HG03280 (cell line): ENCODE measurements around the gene WNT5B.
A peak's percentile ranks its signal among the peaks of the same experiment; 100 is the strongest.
"Not testable (repeated sequence)": the region's sequence is repeated elsewhere in the genome, so short reads cannot be mapped to it uniquely, and the experiment has no call there.

ENCODE experiments used
- ATAC-seq: cut with Tn5 transposase; IDR thresholded peaks from one replicate; pipeline ENCODE4 v1.9.1; 2021; ENCODE audit warnings: mild to moderate bottlenecking, moderate library complexity; ENCODE audit not compliant: unreplicated experiment

WNT5B gene

DNA sequence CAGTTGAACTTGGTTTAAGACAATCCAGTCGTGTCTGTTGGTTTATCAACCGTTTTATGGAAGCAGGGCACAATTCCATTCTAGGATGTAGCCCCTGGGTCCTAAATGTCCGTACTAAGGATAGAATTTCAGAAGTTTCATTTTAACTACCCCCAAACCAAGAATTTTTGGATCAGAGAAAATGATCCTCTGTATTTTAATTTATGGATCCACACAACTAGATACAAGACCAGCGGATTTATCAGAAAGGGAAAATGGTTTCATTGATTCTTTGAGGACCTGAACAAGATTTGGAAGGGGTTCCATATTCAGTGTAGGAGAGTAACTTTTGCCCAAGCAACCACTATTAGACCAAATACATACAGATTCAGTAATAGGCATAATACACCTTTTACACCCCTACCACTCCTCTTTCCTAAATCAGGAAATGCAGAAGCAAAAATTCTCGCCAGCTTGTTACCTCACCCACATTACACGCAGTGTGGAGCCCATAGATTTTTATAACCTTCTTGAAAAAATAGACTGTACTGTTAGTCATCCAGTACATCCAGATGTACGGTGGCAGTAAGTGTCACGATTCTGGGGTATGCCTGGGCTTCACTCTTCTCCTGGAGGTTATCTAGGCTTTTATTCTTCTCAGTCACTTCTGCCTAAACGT, 33.2 kb upstream of the WNT5B start:
- ATAC-seq, result no peak

DNA sequence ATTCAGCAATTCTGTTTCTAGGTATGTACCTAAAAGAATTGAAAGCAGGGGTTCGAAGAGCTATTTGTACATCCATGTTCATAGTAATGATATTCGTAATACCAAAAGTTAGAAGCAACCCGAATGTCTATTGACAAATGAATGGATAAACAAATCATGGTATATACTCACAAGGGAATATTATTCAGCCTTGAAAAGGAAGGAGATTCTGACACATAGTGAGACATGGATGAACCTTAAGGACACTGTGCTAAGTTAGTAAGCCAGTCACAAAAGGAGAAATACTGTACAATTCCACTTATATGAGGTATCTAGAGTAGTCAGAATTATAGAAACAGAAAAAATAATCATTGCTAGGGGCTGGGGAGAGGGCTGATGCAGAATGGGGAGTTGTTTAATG, 30.3 kb upstream of the WNT5B start:
- ATAC-seq, result no peak

DNA sequence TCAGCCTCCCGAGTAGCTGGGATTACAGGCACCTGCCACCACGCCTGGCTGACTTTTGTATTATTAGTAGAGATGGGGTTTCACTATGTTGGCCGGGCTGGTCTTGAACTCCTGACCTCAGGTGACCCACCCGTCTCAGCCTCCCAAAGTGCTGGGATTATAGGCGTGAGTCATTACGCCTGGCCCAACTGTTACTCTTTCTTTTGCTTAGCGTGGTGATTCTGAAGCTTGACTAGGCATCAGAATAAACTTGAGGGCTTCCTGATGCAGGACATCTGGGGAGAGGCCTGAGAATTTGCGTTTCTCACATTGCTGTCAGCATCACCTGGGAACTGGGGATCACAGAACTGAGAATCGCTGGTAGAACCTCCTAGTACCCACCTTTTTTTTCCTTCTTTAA, 26.3 kb upstream of the WNT5B start:
- not testable (repeated sequence) for ATAC-seq

DNA sequence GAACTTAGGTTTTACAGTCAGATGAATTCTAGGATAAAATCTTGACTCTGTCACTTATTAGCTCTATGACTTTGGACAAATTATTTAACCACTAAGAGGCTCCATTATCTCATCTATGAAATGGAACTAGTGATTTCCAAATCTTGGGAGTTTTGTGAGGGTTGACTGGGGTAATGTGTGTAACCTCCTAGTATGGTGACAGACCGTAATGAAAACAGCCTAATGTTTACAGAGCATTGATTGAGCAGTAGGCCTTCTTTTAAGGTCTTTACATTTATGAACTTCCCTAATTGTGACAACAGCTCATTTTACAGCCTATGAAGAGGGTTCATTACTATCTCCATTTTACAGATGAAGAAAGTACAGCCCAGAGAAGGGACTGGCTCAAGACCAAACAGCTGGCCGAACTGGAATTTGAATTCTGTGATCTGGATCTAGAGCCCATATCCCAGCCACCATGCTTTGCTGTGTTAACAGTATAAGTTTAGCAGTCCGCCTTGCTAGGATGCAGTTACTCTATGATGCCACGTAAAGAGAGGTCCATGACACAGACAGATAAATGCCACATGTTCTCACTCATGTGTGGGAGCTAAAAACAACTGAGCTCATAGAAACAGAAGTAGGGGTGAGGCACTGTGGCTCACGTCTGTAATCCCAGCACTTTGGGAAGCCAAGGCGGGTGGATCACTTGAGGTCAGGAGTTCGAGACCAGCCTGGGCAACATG, 25.6 kb upstream of the WNT5B start:
- no peak for ATAC-seq

DNA sequence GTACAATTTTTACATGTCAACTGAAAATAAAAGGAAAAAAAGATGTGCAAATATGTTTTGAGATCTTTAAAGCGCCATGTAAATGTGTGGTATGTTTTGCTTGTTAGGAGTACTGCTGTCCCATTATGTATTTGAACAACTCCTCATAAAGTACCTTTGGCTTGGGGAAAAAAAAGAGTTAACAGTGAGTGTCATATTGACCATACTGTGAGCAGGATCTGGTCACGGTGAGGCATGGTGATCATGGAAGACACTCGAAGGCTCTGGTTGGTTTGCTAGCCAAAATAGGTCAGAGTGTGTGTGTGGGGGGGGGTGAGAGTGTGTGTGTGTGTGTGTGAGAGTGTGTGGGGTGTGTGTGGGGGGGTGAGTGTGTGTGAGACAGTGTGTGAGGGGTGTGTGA, 24.6 kb upstream of the WNT5B start:
- ATAC-seq, result no peak

DNA sequence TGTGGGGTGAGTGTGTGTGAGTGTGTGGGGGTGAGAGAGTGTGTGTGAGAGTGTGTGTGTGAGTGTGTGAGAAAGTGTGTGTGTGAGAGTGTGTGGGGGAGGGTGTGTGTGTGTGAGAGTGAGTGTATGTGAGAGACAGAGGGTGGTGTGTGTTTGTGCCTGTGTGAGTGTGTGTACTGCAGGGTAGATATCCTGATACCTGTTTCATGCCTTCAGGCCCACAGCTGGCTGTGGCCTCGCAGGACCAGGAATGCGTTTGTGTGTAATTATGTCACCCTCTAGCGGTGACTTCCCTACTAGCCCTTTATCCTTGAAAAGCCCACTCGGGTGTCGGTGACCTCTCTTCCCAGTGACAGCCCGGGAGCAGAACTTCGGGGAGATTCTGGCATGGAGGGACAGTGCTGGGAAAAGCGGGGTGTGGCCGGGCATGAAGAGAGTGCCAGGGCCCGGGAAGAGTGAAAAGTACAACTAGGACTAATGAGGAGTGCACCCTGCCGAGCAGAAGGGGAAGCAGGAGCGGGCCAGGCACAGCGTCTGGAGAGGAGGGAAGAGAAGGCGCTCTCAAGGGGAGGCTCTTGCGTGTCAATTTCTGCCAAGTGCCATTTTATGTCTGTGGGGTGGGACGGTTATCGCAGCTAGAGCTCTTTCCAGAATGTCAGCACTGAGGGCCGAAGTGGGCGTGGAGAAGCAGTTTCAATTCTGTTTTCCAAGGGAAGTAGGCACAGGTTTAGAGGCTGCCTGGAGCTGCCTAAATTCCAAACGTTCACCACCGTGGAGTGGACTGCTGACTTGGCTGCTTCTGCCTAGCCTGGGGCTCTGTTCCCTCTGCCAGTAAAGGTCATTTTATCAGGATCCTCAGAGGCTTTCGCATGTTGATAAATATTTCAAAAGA, 23.7 kb upstream of the WNT5B start:
- ATAC-seq, result peak; percentile 52

DNA sequence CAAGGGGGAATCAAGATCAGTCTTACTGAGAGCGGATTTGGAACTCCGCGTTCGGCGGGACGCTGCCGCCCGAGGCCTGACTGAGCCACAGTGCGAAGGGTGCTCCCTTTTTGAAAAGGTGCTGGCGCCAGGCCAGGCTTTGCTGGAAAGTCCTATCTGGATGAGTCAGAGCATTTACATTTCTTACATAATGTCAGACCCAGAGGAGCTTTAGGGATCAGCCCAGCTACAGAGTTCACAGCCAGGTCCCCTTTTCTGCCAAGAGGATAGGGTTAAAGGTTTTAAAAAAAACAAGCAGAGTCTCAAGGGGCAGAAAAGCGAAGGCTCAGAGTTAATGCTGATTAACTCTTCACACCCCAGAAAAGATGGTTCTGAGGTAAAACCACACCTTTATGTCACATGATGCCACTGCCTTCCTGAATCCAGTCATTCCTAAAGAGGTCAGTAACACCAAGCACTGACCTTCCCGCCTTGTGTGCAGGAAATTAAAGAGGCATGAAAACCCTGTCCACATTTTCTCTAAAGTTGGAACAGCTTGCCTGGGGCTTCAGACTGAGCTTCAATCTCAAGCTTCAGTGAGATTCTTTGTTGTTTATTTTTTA, 22.9 kb upstream of the WNT5B start:
- ATAC-seq, result peak; percentile 38

DNA sequence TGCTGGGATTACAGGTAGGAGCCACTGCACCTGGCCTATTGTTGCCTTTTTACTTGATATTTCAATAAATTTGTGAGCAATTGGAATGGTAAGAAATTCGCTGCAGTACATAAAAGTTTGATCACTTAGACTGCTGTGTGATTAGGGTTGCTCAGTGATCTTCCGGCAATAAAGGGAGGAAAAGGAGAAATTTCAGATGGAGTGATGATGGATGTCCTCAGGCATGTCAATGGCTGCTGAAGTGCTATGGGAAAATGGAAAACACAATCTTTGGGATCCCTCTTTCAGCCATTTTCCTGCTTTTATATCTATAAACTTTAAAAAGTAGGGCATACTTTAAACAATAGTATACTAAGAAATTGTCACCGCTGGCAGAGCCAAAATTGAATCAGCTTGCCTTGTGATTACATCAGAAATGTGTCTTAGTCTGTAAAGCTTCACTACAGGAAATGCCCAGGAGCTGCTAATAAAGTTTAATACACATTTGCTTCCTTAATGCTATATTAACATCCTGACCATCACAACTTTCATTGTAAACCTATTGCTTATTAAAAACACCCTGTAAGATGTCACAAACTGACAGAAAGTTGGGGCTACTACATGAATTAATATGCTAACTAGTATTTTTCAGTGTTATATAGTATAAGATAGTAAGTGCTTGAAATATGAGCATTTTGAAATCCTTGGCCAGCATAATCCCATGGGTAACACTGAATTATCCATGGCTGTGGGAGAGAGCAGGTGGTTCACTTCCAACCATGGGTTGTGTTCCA, 20.9 kb upstream of the WNT5B start:
- no peak for ATAC-seq

DNA sequence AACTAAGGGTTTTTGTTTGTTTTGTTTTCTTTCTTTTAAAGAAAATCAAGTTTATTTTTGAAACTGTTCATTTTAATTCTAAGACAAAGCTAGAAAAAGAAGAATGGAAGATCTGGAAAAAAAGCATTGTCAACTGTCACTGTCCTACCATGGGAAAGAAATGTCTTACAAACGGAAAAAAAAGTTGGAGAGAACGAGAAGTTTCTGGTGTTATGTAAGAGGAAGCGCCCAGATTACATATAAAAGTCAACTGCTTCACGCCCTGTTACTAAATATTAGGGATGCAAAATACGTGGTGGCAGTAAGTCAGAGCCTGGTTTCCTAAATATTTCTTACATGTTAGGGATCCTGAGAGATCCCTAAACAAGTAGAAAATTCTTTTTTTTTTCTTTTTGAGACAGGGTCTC, 20.3 kb upstream of the WNT5B start:
- ATAC-seq, result no peak

DNA sequence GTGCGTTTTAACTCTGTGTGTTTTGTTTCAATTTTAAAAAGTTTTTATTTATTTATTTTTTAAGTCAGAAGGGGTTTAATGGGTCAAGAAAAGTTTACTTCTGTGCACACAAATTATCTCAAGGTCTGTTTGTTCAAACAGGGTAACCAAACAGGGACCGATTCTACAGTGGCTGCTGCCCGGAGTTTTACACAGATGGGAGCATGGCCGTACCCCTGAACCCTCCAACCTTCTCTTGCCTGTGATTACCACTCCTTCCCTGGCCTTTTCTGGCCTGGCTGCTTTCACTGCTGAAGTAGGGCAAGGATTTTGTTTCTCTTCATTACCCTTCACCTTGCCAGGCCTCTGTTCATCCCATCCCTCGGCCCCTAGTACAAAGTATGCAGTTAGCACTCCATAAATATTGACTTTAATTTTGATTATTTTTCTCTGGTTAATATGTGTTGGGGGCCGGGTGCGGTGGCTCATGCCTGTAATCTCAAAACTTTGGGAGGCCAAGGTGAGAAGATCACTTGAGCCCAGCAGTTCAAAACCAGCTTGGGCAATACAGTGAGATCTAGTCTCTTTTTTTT, 18.9 kb upstream of the WNT5B start:
- no peak for ATAC-seq

DNA sequence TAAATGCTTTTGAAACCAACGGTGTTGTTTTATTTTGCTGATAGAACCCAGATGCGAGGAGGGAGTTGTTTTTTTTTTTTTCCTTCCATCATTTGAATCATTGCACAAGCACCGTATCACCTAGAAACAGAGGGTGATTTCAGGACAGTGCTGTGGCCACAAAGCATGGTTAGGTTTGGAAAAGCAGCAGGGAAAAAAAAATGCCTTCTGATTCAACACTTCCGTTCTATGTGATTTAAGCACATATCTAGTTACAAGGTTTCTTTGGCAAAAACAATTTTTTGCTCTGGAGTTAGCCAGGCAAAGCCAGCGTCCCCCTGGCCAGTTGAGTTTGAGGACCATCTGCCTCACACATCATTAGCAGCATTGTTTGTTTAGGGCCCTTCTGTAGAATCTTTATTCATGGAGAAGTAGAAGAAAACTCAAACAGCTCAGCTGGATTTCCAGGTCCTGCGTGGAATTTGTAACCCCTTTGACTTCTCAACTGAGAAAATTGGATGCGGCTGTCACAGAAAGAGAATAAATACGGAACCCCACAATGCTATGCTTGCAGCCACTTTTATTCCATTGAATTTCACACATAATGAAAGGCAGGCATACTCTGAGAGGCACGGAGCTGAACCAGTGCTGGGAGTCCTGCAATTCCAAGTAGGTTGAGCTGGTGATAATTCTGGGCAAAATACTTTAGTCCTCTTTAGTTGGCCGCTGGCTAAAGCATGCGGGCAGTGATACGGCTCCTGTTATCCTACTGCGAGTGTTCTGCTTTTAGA, 17.0 kb upstream of the WNT5B start:
- ATAC-seq, result no peak

DNA sequence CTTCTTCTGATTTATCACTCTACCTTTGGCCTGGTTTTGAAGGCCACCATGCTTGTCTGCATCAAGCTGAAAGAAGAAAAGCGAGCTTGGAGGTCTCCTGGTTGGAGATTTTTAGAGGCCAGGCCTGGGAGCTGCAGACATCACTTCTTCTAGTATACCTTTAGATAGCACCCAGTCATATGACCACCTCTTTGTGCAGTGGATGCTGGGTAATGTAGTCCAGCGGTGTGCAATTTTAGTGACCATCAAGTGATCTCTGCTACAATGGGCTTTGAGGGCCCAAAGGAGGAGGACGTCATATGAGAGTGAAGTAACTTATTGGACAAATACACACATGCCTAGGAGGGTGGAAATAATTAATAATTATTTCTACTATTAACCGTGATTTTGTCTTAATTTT, 15.2 kb upstream of the WNT5B start:
- ATAC-seq, result no peak

DNA sequence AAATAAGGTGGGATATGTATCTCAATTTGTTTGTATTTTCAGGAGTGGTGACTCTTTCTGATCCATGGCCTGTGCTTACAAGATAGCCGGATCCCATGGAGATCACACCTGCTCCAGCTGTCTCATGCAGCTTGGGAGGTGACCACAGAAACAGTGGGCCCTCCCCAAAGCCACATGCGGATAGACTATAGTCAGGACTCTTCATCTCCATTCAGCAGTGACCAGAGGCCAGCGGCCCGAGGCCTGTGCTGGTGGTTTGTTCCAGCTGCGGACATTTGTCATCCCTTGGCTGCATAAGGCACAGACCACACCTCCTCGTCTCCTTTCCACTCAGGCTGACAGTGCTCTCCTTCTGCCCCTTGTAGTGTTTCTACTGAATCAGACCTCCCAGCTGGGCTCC, 14.7 kb upstream of the WNT5B start:
- ATAC-seq, result no peak

DNA sequence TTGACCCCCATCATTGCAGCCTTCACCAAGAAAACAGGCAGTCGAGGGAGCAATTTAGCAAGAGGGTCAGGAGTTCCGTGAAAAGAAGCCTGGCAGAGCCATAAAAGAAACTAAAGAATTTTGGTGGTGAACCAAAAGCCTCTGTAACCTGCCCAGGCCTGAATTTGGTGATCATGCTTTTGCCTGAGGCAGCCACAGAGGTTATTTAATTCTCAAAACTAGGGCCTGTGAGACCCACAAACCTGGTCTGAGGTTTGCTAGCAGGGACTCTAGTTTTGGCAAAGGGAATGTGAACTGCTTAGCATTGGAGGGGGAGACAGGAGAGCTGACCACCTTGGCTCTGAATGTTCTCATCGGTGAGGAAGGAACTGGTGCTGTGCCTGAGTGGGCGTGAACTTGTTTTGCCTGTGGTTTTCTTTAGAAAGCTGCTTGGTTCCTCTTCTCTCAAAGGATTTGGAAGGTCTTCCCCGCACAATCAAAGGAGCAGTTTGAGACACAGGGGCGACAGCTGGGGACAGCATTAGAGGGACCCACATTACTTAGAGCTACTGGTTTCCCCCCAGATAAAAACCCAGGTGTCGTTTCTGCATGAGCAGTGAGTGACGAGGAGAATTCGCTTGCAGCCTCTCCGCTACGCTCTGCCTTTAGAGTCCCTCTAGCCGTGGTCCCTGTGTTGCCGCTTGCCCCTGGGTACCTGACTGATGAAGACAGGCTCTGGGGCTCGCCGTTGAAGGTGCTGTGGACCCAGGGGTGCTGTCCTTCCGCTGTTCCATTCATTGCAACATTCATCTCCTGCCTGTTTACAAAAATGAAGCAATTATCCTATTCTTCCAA, 12.6 kb upstream of the WNT5B start:
- no peak for ATAC-seq

DNA sequence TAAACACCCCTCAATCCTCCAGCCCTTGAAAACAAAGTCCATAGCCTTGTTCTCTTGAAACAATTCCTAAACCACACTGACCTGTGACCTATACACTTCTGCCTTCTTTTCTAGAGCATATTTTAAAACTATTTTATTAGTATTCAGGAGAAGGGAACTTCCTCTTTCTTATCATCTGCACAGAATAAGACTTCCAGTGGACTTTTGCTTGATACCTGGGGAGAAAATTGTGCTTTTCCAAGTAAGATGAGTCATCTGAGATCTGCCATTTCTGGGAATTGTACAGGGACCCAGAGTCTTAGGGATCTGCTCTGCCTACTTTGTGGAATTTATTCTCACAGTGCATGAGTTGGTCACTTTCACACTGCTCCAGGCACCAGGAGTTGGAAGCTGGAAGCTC, 10.5 kb upstream of the WNT5B start:
- no peak for ATAC-seq

DNA sequence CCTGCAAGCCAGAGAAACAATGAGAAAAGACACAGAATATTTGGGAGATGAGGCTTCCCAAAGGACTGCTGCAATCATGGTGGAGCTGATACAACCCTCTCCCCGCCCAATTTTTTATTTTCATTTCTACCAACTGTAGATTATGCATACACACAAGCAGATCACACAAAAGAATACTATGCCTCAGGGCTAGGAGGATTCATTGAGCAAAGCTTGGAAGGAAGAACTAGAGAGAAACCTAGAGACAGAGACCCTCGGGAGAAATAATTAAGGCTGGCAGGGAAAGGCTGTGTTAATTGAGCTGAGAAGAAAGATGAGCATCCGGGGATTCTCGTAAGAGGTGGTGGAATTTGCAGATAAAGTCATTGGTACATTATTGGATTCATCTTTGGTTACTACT, 9.9 kb upstream of the WNT5B start:
- no peak for ATAC-seq

DNA sequence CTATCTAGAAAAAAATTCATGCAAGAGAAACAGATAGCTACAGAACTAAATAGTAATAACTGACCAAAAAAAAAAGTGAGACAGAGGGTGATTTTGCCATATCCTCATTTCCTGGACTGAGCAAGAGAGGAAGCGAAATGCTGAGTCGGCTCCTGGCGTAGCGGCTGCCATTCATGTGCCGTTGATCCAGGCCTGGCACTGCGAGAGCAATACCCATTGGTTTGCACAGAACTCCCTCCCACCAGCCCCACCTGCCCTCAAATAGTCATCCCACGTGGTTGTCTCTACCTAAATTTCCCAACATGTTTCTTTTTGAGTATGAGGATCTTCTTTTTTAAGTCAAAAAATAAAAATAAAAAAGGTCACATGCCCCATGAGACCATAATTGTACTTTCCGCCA, 9.4 kb upstream of the WNT5B start:
- ATAC-seq, result no peak

DNA sequence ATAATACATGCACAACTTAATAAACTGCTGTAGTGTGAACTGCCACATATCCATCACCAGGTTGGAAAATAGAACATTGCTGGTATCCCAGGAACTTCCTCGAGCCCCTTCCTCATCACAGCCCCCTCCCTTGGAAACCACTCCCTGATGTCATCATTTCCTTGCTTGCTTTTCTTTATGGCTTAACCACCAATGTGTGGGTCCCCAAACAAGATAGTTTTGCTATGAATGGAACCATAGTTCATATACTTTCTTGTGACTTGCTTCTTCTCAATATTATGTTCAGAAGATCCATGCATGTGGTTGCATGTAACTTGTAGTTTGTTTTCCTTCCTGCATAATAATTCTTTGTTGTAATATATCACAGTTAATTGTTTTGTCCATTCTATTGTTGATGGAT, 8.9 kb upstream of the WNT5B start:
- no peak for ATAC-seq

DNA sequence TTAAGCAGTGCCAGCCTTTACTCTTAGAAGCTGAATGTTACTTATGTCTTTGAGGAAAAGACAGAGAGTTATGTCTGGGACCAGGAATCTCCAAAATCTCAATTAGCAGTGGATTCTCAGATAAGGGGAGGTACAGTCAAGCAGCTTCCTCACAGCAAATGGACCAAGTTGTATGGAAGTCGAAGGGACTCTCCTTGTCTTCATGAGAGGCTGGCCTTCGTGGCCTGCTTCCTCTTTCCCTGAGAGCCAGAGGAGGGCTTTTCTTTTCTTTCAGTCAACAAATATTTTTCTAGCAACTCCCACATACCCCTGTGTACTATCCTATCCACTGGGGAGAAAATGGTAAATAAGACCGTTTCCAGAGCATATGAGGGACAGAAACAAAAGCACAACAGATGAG, 6.6 kb upstream of the WNT5B start:
- no peak for ATAC-seq
